CD4-positive, alpha-beta T cell (primary cell): Measurements from ENCODE around the gene LRRC34. TPM values are rescaled to one million over a fixed set of nuclear protein-coding genes. Genes with fewer than 3 reads are reported as not detected.

Experiments used
- ATAC-seq: fragments of 200-7000 bp; cut with Tn5 transposase; one replicate; pipeline ENCODE4 v1.10.0; 2022; ENCODE audit warnings: mild to moderate bottlenecking; ENCODE audit not compliant: poor library complexity
- CTCF ChIA-PET: fragments of 350-600 bp; sonication (Branson Sonifier 250); formaldehyde crosslinking; loops from one replicate; lab custom pipeline; 2021; ENCODE audit warnings: antibody characterized with exemption, inconsistent platforms; lab: Charles Lee
- POLR2A ChIA-PET: fragments of 350-600 bp; sonication (Branson Sonifier 250); formaldehyde crosslinking; loops from one replicate; lab custom pipeline; 2021; ENCODE audit warnings: antibody characterized with exemption, inconsistent platforms; lab: Charles Lee
- DNase-seq, 14 experiments: peaks; one replicate each; pipeline ENCODE4 v3.0.0-alpha.2; 2013 to 2020; ENCODE audit warnings: mixed read lengths in 2 of 14
- H3K27ac ChIP-seq, 2 donors: one replicate each; pipeline versions ENCODE4 v1.5.1 to v1.7.0; 2013; ENCODE audit warnings: low read length in 2 of 2, low read depth in 1 of 2, mild to moderate bottlenecking in 1 of 2
- H3K27me3 ChIP-seq, 2 experiments: 1 replicate in 1 of 2; 2 replicates in 1 of 2; pipeline versions ENCODE4 v1.6.1 to v1.7.0; 2013; ENCODE audit warnings: low read length in 2 of 2, control low read depth in 1 of 2, mild to moderate bottlenecking in 1 of 2, moderate library complexity in 1 of 2; ENCODE audit not compliant: insufficient read depth in 2 of 2, control insufficient read depth in 1 of 2
- H3K36me3 ChIP-seq: one replicate; pipeline ENCODE4 v1.6.1; 2013; ENCODE audit warnings: low read length, control low read depth; ENCODE audit not compliant: insufficient read depth
- H3K4me1 ChIP-seq: one replicate; pipeline ENCODE4 v1.6.1; 2013; ENCODE audit warnings: low read length, control low read depth; ENCODE audit not compliant: insufficient read depth
- H3K4me3 ChIP-seq: one replicate; pipeline ENCODE4 v1.5.1; 2013; ENCODE audit warnings: mild to moderate bottlenecking, low read length, moderate library complexity
- H3K9me3 ChIP-seq, 2 experiments: 1 replicate in 1 of 2; 2 replicates in 1 of 2; pipeline versions ENCODE4 v1.6.1 to v1.7.0; 2013; ENCODE audit warnings: low read length in 2 of 2, mild to moderate bottlenecking in 2 of 2, control low read depth in 1 of 2, moderate library complexity in 1 of 2; ENCODE audit not compliant: control insufficient read depth in 1 of 2, insufficient read depth in 1 of 2
- H3K27ac Mint-ChIP-seq: one replicate; pipeline ENCODE4 v1.8.0; 2020; ENCODE audit warnings: mixed read lengths
- H3K27me3 Mint-ChIP-seq: one replicate; pipeline ENCODE4 v1.8.0; 2021; ENCODE audit warnings: mixed read lengths
- H3K36me3 Mint-ChIP-seq: one replicate; pipeline ENCODE4 v1.8.0; 2021; ENCODE audit warnings: low read depth, mixed read lengths
- H3K4me1 Mint-ChIP-seq: one replicate; pipeline ENCODE4 v1.8.0; 2021; ENCODE audit warnings: low read depth, mixed read lengths
- H3K4me3 Mint-ChIP-seq: one replicate; pipeline ENCODE4 v1.8.0; 2020; ENCODE audit warnings: mild to moderate bottlenecking, mixed read lengths
- H3K9me3 Mint-ChIP-seq: one replicate; pipeline ENCODE4 v1.8.0; 2020; ENCODE audit warnings: mixed read lengths
- CTCF ChIP-seq: fragments of 200-600 bp; IDR thresholded peaks from one replicate; pipeline ENCODE4 v1.8.0; 2022; ENCODE audit warnings: antibody characterized with exemption, mild to moderate bottlenecking
- intact Hi-C, 2 experiments: fragments of 100-400 bp; cut with DNase I in 1 of 2; cut with micrococcal nuclease in 1 of 2; formaldehyde crosslinking; loops; one replicate each; pipeline versions ENCODE4 v1.15.1 to v1.9.0; 2023 to 2025; cut with DNase I, micrococcal nuclease
- total RNA-seq, 174 experiments: library from RNA in 2 of 174; stranded (reverse) in 2 of 174; gene quantifications; one replicate each; pipeline ENCODE4 v1.2.3 and lab custom pipeline; 2021 to 2026

Gene LRRC34
- total RNA-seq, 2 experiments from 2014 or later, result 0.22 to 0.52 TPM

- Mint-ChIP-seq H3K4me1 (no peaks in the 10 kb centered on the region), H3K27me3 (peaks cover 27% of the 10 kb centered on the region), H3K9me3 (no peaks in the 10 kb centered on the region), H3K4me3 (no peak overlapping the region), H3K36me3 (no peaks in the 10 kb centered on the region), H3K27ac (no peak overlapping the region)
- intact Hi-C loops, result no loop called here
- ChIA-PET POLR2A (no interaction called here), CTCF (no interaction called here)
- H3K9me3 ChIP-seq, result no peaks in the 10 kb centered on the region
- DNase-seq (no peak), ATAC-seq (no peak)
- no peaks in the 10 kb centered on the region for H3K4me1 ChIP-seq
- no peak for TF ChIP-seq CTCF
- H3K4me3 ChIP-seq, result no peak overlapping the region
- peaks cover 0 to 3% of the 10 kb centered on the region in 2 experiments for H3K27me3 ChIP-seq
- H3K36me3 ChIP-seq, result no peaks in the 10 kb centered on the region
- H3K27ac ChIP-seq, result no peak overlapping the region
Measured at GRCh38 chr3:169855514-169855913, 42.8 kb upstream of the LRRC34 start.

- no peak overlapping the region for H3K27ac Mint-ChIP-seq
- Histone ChIP-seq H3K36me3 (no peaks in the 10 kb centered on the region), H3K4me3 (no peak overlapping the region), H3K4me1 (no peaks in the 10 kb centered on the region), H3K9me3 (no peaks in the 10 kb centered on the region), H3K27me3 (peaks cover 0 to 3% of the 10 kb centered on the region in 2 experiments), H3K27ac (no peak overlapping the region)
- H3K4me3 Mint-ChIP-seq, result no peak overlapping the region
- intact Hi-C loops, result no loop called here
- no peaks in the 10 kb centered on the region for H3K9me3 Mint-ChIP-seq
- peaks cover 18% of the 10 kb centered on the region for H3K27me3 Mint-ChIP-seq
- TF ChIP-seq CTCF, result no peak
- DNase-seq (no peak), ATAC-seq (no peak)
- H3K36me3 Mint-ChIP-seq, result no peaks in the 10 kb centered on the region
- CTCF ChIA-PET, result no interaction called here
- H3K4me1 Mint-ChIP-seq, result no peaks in the 10 kb centered on the region
- POLR2A ChIA-PET, result no interaction called here
Measured at GRCh38 chr3:169850618-169851017, 37.9 kb upstream of the LRRC34 start.

GRCh38 chr3:169848741-169849140 lies 36.0 kb upstream of the LRRC34 start:
- peaks cover 10% of the 10 kb centered on the region for H3K27me3 Mint-ChIP-seq
- TF ChIP-seq CTCF, result no peak
- Histone ChIP-seq H3K4me3 (no peak overlapping the region), H3K27me3 (no peaks in the 10 kb centered on the region), H3K4me1 (no peaks in the 10 kb centered on the region), H3K36me3 (no peaks in the 10 kb centered on the region), H3K9me3 (no peaks in the 10 kb centered on the region), H3K27ac (no peak overlapping the region)
- POLR2A ChIA-PET, result no interaction called here
- ATAC-seq (no peak), DNase-seq (no peak)
- H3K4me3 Mint-ChIP-seq, result no peak overlapping the region
- no peaks in the 10 kb centered on the region for H3K4me1 Mint-ChIP-seq
- no peak overlapping the region for H3K27ac Mint-ChIP-seq
- no peaks in the 10 kb centered on the region for H3K36me3 Mint-ChIP-seq
- no peaks in the 10 kb centered on the region for H3K9me3 Mint-ChIP-seq
- intact Hi-C loops, result no loop called here
- CTCF ChIA-PET, result no interaction called here
